NCI-H1694 treated with DMSO at 0.1 percent for 48 hours (cell line): ENCODE data around the gene FASTK.
A peak's percentile ranks its signal among the peaks of the same experiment; 100 is the strongest.

Source experiments
- DNase-seq: peaks from one replicate; lab custom pipeline; 2025; lab: John Stamatoyannopoulos, UW

FASTK gene

DNA sequence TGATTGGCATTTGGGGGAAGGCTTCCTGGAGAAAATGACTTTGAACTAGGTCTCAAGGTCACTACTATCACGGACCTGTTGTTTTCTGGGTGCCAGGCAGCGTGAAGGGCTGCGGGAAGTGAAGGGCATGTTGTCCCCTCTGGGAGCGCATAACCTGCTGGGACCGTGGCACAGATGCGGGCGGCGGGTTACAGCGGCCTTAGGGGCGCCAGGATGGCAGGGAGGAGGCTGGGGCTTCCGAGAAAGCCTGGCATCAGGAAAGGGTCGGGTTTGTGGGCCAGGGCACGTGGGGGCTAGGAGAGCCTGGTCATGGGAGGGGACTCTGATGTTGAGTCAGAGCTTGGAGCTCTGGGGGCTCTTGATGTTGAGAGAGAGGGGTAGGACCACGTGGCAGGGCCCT is 15.1 kb downstream of the FASTK start:
- DNase-seq = no peak

DNA sequence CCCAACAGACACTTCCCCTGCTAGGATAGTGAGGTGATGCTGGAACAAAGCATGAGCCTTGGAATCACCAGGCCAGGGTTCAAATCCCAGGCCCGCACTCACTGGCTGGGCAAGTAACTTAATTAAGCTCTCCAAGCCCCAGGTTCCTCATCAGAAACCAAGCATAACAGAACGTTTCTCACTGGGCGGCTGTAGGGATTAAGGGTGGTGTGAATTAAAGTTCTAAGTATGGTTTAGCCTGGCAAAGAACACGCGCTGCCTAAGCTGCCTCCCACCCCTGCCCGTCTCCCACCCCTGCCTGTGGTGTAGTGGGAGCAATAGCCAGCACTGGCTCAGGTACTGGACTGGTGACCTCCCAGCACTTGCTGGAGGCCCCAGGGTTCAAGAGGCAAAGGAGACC is 15.6 kb downstream of the FASTK start:
- DNase-seq = no peak

DNA sequence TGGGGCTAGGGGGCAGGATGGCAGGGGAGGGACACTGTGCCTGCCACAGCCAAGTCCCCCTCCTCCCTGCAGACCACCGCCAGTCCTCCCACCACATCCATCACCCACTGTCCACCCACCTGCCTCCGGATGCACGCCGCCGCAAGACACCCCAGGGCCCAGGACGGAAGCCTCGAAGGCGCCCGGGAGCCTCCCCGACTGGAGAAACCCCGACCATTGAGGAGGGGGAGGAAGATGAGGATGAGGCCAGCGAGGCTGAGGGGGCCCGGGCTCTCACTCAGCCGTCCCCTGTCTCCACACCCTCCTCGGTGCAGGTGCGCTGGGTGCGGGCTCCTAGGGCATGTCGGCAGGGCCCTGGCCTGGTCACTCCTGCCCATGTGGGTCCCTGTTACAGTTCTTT is 16.2 kb downstream of the FASTK start:
- no peak for DNase-seq

DNA sequence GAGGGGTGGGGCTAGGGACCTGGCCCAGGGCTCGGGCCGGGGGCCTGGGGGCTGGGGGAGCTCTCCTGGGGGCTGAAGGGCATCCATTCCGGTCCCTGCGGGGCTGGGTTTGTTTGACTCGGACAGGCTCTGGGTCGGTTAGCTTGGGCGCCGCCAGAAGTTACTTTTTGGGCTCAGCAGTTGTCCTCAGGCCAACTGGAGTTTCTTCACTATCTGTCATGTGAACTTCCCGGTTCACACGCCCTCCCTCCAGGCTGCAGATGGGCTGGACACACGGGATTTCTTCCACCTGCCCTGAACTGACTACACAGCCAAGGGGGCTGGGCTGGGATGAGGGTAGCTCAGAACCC is 17.4 kb downstream of the FASTK start:
- no peak for DNase-seq

DNA sequence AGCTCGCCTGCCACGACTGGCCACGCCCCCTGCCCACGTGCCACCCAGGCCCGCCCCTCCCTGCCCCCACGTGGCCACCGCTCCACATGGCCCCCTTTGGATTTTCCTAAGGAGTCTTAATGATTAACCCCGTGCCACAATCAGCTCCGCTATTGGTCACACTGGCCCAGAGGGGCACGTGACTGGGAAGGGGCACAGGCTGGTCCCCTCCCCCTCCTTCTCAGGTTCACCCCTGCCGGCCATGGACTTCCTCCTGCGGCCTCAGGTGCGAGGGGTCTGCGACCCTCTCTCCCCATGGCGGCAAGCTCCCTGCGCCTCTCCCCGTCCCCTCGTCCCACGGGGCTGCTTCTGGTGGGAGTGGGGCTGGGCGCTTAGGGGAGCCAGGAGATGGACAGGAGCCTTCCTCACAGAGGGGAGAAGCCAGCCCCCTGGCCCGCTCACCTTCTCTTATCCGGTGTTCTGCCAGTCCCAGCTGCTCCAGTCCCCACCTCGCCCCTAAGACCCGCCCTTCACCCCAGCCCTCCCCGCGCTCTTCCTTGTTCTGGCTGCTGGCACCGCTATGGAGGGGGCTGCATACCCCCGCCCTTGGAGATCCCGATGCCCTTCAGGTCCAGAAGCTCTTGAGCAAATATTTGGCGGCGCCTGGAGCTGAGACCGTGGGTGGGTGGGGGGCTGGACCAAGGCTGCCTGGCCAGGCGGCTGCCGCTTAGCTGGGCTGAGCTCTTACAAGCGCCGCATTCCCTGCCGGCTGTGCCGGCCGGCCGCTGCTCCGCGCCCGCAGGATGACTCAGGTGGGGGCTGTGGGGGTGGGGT is 18.0 kb downstream of the FASTK start:
- DNase-seq = no peak

DNA sequence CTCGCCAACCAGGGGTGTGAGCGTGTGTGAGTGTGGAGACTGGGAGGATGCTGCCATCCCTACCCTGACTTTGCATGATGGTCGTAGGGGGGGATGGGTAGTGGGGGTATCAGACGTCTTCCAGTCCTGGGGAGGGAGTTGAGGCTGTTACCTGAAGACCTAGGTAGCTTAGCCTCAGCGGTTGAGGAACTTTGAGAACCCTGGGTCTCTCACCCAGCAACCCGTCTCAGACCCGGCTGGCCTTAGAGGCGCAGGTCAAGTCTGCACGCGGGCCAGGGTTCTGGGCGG is 18.6 kb downstream of the FASTK start:
- DNase-seq = no peak

DNA sequence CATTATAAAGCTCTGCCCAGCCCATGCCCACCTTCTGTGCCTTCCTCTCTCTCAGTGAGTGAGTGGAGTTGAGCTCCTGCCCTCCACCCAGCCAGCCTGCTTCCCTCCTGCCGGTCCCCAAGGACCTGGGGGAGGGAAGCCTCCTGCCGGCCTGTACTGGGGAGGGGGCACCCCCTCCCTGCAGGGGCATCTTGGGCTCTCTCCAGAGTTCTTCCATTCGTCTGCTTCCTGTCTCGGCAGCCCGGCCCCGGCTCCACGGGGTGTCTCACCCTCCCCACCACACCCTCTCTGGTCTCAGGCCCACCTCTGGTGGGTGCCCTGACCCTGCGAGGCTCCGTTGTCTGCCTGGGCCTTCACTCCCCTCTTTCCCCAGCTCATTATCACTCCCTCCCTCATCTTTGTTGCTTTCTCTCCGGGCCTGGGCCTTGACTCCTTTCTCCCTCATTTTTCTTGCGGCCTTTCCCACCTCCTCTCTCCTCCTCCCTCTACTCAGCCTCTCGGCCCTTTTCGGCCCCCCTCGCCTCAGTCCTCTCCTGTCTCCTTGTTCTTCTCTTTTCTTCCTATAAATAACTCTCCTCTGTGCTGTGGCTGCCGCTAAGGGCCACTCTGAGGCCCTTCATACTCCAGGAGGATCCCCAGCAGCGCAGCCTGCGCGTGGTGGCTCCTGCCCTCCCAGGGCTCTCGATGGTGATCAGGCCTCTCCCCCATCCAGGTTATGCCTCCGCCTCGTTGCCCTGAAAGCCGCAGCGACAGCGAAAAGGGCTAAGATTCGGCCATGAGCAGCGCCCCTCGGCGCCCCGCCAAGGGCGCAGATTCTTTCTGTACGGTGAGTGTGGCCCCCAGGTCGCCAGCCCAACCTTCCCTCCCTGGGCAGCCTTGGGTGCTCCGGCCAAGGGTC is 19.1 kb downstream of the FASTK start:
- no peak for DNase-seq

DNA sequence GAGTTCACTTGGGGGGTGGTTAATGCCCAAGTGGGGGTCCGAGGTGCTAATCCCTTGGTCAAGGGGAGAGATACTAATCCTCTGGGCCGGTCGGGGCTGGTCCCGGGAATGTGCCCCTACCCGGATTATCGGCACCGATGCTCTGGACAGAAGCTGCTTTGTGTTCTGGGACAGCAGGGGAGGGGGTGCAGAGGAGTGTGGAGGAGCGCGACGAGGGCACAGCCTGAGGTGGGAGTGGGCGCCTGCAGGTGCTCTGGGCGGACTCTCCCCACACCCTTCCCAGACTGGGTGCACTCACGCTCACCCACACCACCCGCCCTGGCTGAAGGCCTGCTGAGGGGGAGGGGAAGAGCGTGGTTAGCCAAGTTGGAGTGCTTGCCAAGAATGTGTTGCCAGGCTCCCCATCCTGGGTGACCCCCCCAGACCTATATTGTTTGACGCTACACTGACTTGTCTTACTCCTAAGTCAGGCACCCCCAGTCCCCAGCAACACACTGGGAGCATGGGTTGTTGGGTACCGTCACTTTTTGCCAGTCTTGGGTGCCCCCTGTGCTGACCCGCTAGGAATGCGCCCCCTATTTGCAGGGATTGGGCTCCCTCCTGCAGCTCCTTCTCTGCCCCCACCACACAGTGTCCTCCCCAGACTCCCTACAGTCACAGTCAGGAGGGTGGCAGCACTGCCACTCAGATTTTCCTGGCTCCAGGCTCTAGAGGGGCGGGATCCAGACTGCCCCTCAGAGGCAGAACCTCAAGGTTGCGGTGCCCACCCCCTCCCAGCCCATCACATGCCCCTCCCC is 20.0 kb downstream of the FASTK start:
- DNase-seq = peak; percentile 16

DNA sequence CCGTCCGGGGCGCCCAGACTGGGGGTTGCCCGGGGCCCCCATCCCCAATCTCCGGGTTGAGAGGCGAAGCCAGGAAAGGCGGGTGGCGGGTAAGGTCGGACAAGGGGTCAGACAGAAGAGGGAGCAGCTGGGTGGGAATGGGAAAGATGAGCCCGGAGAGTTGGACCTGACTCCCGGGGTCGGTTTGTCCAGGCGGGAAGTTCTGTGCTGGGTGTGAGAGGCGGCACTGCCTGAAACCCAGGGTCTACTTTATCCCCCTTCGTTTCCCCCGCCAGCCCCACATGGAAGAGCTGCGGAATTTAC is 20.5 kb downstream of the FASTK start:
- no peak for DNase-seq

DNA sequence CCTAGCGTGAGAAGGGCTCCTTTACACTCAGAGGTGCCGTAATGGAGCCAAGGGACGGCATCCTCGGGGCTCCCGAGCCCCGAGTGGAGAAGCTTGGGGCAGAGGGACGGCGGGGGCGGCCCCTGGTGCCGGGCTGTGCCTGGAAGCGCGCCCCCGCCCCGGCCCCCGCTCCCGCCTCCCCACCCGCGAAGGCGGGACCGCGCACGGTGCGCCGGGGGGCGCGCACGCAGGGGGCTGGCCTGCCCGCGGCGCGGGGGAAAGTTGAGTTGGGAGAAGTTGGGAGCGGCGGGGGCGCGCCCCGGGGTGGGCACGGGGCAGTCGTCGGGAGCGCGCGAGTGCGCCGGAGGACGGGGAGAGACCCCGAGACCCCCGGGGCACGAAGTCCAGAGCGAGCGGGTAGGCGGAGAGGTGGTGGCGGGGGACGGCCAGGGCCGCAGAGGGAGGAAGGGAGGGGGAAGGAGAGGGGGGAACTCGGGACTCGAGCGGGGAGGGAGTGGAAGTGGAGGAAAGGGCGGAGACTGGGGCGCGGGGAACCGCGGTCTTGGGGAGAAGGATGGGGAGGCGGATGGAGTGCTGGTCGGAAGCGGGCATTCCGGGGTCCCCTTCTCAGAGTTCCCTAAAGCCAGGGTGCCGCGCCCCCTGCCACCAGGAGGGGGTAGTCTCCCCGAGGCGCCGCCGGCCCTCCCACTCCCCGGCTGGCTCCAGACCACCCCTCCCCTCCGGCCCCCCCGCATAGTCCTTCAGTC is 21.1 kb downstream of the FASTK start, which contains the start of gene SLC4A2:
SLC4A2 (plus strand) TSS at position 223 of the 746 bp plus-strand sequence. CDS start 2,399 bp downstream, outside the sequence.
- DNase-seq = peak; percentile 48

DNA sequence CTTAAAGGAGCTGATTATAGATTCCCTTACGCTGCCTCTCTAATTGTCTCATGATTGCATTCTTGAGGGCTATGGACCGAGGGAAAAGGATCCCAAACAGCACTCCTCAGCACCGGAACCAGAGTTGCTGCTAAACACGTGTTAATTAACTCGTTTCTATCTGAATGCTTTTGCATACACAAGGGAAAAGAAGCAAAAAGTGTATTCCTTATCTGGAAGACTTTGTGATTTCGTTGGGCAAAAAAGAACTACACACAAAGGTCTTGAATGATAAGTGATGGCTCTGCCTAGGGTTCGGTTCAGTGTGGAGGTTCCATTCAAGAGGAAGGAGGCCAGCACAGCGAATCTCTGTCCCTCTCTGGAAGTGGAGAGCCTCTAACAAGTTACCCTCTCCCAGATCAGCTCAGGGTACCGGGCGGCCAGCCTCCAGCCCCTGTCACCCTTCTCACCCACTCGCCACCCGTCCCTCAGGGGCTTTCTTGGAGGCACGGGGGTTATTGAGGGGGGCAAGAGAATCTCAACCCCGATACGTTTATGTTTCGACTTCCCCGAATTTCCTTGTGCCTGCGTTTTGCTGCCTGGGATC is 21.7 kb downstream of the FASTK start:
- no peak for DNase-seq

DNA sequence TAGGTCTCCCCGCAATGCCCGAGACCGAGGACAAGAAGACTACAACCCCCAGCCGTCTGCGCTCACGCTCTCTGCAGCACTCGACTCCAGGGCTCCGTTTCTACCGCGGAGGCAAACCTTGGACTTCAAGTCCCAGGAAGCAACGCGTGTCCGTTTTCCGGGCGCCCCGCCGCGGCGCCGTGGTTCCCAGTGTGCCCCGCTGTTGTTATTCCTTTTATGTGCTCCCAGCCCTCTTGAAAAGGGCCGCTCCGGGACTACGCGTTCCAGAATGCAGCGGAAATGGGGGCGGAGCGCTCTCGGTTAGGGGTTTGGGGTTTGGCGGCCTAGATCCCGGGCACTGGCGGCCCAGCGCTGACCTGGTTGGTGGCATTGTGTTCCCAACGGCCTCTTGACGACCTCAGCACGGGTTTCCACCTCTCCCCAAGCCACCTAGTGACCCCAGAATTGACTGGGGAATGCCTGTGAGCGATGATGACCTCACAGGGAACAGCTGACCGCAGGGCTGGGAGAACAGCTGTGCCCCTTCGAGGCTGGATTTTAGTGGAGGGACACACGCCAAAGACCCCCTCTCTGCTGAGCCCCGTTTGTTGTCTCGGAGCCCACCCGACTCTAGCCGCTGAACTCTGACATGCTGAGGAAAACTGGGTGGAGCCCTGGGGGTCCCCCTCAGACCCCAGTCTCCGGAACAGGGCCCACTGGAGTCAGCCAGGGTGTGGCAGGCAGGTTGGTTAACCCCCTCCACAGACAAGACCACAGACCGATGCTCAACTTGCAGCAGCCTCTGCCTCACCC is 22.4 kb downstream of the FASTK start:
- peak; percentile 99 for DNase-seq

DNA sequence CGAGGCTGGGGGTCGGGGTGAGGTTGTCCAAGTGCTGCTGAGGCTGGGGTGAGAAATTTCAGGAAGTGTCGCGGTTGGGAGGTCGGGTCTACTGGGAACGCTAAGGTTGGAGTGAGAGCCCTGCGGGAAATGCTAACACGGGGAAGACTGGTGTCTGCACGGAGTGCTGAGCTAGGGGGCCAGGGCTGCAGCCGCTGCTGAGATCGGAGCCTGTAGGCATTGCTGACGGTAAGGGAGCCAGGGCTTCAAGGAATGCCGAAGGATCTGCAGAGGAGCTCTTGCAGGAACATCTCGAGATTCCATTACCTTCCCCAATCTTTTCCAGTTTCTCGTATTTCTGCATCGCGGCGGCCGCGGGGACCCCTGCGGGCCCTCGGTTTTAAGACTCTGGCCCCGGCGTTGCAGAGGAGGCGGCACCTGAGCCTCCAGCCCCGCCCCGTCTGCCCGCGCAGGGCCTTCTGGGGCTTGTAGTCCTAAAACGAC is 23.1 kb downstream of the FASTK start, which contains the start of gene CDK5:
CDK5 (minus strand) TSS at position 392 of the 483 bp plus-strand sequence; CDS start at position 343, 49 bp downstream.
- DNase-seq = peak; percentile 77

DNA sequence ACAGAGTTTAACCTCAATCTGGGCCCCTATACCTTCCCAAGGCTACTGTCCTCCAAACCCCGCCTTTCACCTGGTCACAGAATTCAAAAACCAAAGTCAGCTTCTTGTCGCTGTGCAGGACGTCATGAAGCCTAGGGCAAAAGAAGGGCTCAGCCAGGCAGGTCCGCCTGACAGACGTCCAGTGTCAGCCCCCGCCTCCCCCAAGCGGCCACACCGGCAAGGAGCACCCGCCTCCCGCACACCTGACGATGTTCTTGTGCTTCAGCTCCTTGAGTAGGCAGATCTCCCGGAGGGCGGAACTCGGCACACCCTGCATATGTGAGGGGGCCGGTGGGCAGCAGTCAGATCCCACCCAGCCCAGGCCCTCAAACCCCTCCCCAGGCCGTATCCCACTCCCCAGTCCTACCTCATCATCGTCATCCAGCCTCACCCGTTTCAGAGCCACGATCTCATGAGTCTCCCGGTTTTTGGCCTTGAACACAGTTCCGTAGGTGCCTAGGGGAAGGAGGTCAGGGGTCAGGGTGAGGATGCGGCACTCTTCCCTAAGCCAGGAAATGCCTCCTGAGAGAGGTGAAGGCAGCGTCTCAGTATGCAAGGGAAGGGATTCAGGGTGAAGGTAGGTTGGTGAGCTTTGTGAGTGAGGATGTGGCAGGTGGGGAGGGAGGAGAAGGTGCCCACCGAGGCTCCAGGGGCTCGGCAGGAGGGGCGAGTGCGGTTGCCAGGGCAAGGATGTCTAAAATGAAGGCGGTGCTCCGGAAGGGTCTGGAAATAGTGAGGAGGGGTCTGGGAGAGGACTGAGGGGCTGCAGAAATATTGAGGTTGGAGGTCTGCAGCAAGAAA is 23.7 kb downstream of the FASTK start:
- DNase-seq = no peak

DNA sequence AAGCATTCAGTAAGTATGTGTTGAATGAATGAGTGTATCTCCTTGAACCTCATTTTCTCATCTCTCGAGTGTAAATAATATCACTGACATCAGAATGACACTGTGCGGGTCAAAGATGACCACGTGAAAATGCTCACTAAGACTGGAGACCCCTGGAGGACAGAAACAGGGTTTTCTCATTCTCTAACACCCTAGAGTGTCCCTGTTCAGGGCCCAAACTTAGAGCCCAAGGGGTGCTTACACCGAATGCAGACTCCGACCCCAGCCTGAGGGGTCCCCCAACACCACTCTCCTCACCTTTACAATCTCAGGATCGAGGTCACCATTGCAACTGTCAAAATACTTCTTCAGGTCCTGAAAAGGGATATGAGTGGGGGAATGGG is 24.3 kb downstream of the FASTK start:
- no peak for DNase-seq

DNA sequence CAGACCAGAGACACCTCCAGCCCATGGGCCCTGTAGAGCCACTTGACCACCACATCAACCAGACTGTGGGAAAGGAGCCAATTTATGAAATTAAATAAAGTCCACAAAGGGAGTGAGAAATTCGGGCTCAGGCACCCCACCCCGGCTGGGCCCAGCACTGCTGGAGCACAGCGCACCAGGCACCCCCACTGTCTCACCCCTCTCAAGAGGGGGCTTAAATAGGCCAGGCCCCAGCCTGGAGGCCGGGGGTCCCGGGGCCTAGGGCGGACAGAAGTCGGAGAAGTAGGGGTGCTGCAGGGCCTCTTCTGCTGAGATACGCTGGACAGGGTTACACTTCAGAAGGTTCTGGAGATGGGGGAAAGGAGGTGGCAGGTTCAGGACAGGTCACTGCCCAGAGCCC is 26.9 kb downstream of the FASTK start:
- DNase-seq = no peak

DNA sequence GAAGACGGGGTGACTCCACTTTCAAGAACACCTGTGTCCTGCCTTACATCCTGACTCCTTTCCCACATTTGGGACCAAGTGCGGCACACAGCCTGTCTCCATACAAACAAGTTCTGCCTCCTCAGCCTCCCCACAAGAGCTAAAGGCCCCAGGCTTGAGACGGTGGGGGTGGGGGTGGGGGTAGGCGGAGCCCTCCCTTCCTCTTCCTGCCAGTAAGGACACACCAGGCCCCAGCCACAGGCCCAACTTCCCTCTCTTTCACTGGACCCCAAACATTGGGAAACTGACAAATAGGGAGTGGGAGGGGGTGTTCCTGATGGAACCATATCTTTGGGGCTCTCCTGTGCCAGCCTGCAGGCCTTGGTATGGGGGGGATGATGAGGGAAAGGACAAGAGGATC is 27.5 kb downstream of the FASTK start:
- no peak for DNase-seq

DNA sequence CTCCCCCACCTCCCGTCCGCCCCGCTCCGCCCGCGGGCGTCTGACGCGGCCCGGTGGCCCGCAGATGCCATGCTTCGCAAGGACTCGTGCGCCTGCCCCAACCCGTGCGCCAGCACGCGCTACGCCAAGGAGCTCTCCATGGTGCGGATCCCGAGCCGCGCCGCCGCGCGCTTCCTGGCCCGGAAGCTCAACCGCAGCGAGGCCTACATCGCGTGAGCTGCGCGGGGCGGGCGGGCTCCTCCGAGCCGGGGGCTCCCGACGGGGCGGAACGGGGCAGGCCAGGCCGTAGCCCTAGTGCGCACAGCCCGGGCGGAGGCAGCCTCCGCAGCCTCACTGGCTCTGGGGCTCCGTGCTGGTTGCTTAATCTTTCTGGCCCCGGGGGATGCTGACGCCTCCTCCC is 29.5 kb downstream of the FASTK start:
- DNase-seq = no peak

DNA sequence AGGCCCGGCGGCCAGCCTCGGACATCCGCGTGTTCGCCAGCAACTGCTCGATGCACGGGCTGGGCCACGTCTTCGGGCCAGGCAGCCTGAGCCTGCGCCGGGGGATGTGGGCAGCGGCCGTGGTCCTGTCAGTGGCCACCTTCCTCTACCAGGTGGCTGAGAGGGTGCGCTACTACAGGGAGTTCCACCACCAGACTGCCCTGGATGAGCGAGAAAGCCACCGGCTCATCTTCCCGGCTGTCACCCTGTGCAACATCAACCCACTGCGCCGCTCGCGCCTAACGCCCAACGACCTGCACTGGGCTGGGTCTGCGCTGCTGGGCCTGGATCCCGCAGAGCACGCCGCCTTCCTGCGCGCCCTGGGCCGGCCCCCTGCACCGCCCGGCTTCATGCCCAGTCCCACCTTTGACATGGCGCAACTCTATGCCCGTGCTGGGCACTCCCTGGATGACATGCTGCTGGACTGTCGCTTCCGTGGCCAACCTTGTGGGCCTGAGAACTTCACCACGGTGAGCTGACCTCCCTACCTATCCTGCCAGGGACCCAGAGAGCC is 31.6 kb downstream of the FASTK start:
- no peak for DNase-seq
